Neuronal stem cell (in vitro differentiated cells): Measurements from ENCODE around the gene PPP1R1B.
A peak's percentile ranks its signal among the peaks of the same experiment; 100 is the strongest.

Experiments used
- DNase-seq: peaks from one replicate; pipeline ENCODE4 v3.0.0-alpha.2; 2013; ENCODE audit warnings: low spot score
- H2AFZ ChIP-seq: one replicate; pipeline ENCODE4 v1.6.1; 2013; ENCODE audit warnings: mild to moderate bottlenecking, low read length, inconsistent platforms
- H2AK5ac ChIP-seq: 2 replicates; pipeline ENCODE4 v1.6.1; 2013; ENCODE audit warnings: low read depth, mild to moderate bottlenecking, inconsistent platforms, low read length, moderate library complexity, mixed read lengths
- H2BK120ac ChIP-seq: 2 replicates; pipeline ENCODE4 v1.6.1; 2013; ENCODE audit warnings: low read depth, mild to moderate bottlenecking, inconsistent platforms, low read length, moderate library complexity, mixed read lengths
- H2BK12ac ChIP-seq: one replicate; pipeline ENCODE4 v1.6.1; 2013; ENCODE audit warnings: low read length, inconsistent platforms
- H2BK15ac ChIP-seq: 2 replicates; pipeline ENCODE4 v1.6.1; 2013; ENCODE audit warnings: mild to moderate bottlenecking, low read length, inconsistent platforms, mixed read lengths
- H2BK5ac ChIP-seq: one replicate; pipeline ENCODE4 v1.6.1; 2013; ENCODE audit warnings: inconsistent platforms, mild to moderate bottlenecking, low read length, moderate library complexity
- H3K14ac ChIP-seq: one replicate; pipeline ENCODE4 v1.6.1; 2013; ENCODE audit warnings: low read length, inconsistent platforms
- H3K18ac ChIP-seq: 2 replicates; pipeline ENCODE4 v1.6.1; 2013; ENCODE audit warnings: low read length, inconsistent platforms
- H3K23ac ChIP-seq: 2 replicates; pipeline ENCODE4 v1.6.1; 2013; ENCODE audit warnings: low read depth, mild to moderate bottlenecking, mixed read lengths, low read length, inconsistent platforms; ENCODE audit not compliant: poor library complexity
- H3K27ac ChIP-seq: replicated peaks from 3 replicates; pipeline ENCODE4 v1.5.1; 2013; ENCODE audit warnings: low read length, inconsistent platforms
- H3K27me3 ChIP-seq, 3 experiments: 2 replicates each; pipeline ENCODE4 v1.6.1; 2013; ENCODE audit warnings: low read length in 3 of 3, mild to moderate bottlenecking in 2 of 3, inconsistent platforms in 1 of 3, low read depth in 1 of 3, mixed read lengths in 1 of 3, moderate library complexity in 1 of 3; ENCODE audit not compliant: control insufficient read depth in 3 of 3, insufficient read depth in 3 of 3
- H3K36me3 ChIP-seq, 2 donors: replicated peaks in 1 of 2; 2 replicates each; pipeline ENCODE4 v1.6.1; 2013; ENCODE audit warnings: low read length in 2 of 2; ENCODE audit not compliant: control insufficient read depth in 2 of 2, insufficient read depth in 2 of 2
- H3K4ac ChIP-seq: 2 replicates; pipeline ENCODE4 v1.6.1; 2013; ENCODE audit warnings: inconsistent platforms, mild to moderate bottlenecking, low read length, moderate library complexity
- H3K4me1 ChIP-seq, 2 donors: 1 replicate in 1 of 2; 2 replicates in 1 of 2; pipeline ENCODE4 v1.6.1; 2013; ENCODE audit warnings: low read length in 2 of 2, low read depth in 1 of 2; ENCODE audit not compliant: control insufficient read depth in 2 of 2, insufficient read depth in 1 of 2
- H3K4me2 ChIP-seq: one replicate; pipeline ENCODE4 v1.6.1; 2013; ENCODE audit warnings: mild to moderate bottlenecking, low read length, inconsistent platforms; ENCODE audit not compliant: insufficient read depth, poor library complexity, severe bottlenecking
- H3K4me3 ChIP-seq, 2 donors: 2 replicates each; pipeline ENCODE4 v1.5.1; 2013; ENCODE audit warnings: low read length in 2 of 2, mild to moderate bottlenecking in 2 of 2, inconsistent platforms in 1 of 2, moderate library complexity in 1 of 2
- H3K79me1 ChIP-seq: one replicate; pipeline ENCODE4 v1.6.1; 2013; ENCODE audit warnings: low read depth, mild to moderate bottlenecking, inconsistent platforms, low read length, moderate library complexity
- H3K9ac ChIP-seq: one replicate; pipeline ENCODE4 v1.6.1; 2013; ENCODE audit warnings: mild to moderate bottlenecking, low read depth, low read length, inconsistent platforms; ENCODE audit not compliant: poor library complexity
- H3K9me3 ChIP-seq, 2 donors: replicated peaks in 1 of 2; 2 replicates each; pipeline versions ENCODE3 to v1.6.1; 2013; ENCODE audit warnings: low read length in 2 of 2, mild to moderate bottlenecking in 2 of 2, inconsistent platforms in 1 of 2, low read depth in 1 of 2, mixed read lengths in 1 of 2, moderate library complexity in 1 of 2; ENCODE audit not compliant: control insufficient read depth in 2 of 2, insufficient read depth in 1 of 2
- H4K8ac ChIP-seq: one replicate; pipeline ENCODE4 v1.6.1; 2013; ENCODE audit warnings: low read depth, mild to moderate bottlenecking, inconsistent platforms, low read length, moderate library complexity
- H4K91ac ChIP-seq: one replicate; pipeline ENCODE4 v1.6.1; 2013; ENCODE audit warnings: low read length, low read depth, mild to moderate bottlenecking, inconsistent platforms; ENCODE audit not compliant: poor library complexity
- WGBS, 2 donors: extraction: QIAGEN DNeasy Blood & Tissue Kit; methylation state at CpG; one replicate each; pipeline ENCODE4 v1.1.7; 2013; ENCODE audit warnings: missing lambda C conversion rate in 2 of 2, mixed read lengths in 1 of 2; ENCODE audit not compliant: insufficient read length in 2 of 2, insufficient replicate concordance in 1 of 2; ENCODE audit errors: extremely low coverage in 2 of 2; 5-methylcytosine and 5-hydroxymethylcytosine counted together

The PPP1R1B gene

GRCh38 chr17:39598630-39599003, 28.1 kb upstream of the PPP1R1B start:
- H3K79me1 ChIP-seq: no peaks in the 10 kb centered on the region
- H2BK15ac ChIP-seq: no peak overlapping the region
- no peaks in the 10 kb centered on the region for H3K36me3 ChIP-seq
- no peak overlapping the region for H2BK120ac ChIP-seq
- no peak overlapping the region for H2AFZ ChIP-seq
- H3K4me1 ChIP-seq: no peaks in the 10 kb centered on the region
- H3K14ac ChIP-seq: no peak overlapping the region
- H3K18ac ChIP-seq: no peak overlapping the region
- H3K4me3 ChIP-seq: no peak overlapping the region
- no peak overlapping the region for H3K4ac ChIP-seq
- no peak overlapping the region for H3K27ac ChIP-seq
- H2AK5ac ChIP-seq: no peak overlapping the region
- no CpG with 5 or more reads among the region's 17 CpGs for WGBS, 2 donors
- no peak overlapping the region for H4K91ac ChIP-seq
- no peak overlapping the region for H3K9ac ChIP-seq
- no peak overlapping the region for H3K23ac ChIP-seq
- peaks cover 76 to 100% (median 95%) of the 10 kb centered on the region in 3 experiments for H3K27me3 ChIP-seq
- no peak overlapping the region for H2BK12ac ChIP-seq
- H3K4me2 ChIP-seq: no peak overlapping the region
- peaks cover 0 to 2% of the 10 kb centered on the region in 2 donors for H3K9me3 ChIP-seq
- no peak overlapping the region for H4K8ac ChIP-seq
- DNase-seq: no peak
- H2BK5ac ChIP-seq: no peak overlapping the region

GRCh38 chr17:39599004-39599664, 27.6 kb upstream of the PPP1R1B start:
- Histone ChIP-seq H3K4me1 (no peaks in the 10 kb centered on the region), H2BK5ac (no peak overlapping the region), H3K18ac (no peak overlapping the region), H3K14ac (no peak overlapping the region), H3K4ac (no peak overlapping the region), H2BK120ac (no peak overlapping the region), H3K79me1 (no peaks in the 10 kb centered on the region), H4K8ac (no peak overlapping the region), H2BK15ac (no peak overlapping the region), H3K9me3 (peaks cover 0 to 2% of the 10 kb centered on the region in 2 donors), H2BK12ac (no peak overlapping the region), H3K9ac (no peak overlapping the region), H2AK5ac (no peak overlapping the region), H2AFZ (no peak overlapping the region), H3K27me3 (peaks cover 81 to 100% (median 97%) of the 10 kb centered on the region in 3 experiments), H3K4me3 (no peak overlapping the region), H3K36me3 (no peaks in the 10 kb centered on the region), H3K27ac (no peak overlapping the region), H4K91ac (no peak overlapping the region), H3K4me2 (no peak overlapping the region), H3K23ac (peak overlapping the region; percentile 49)
- no CpG with 5 or more reads among the region's 36 CpGs for WGBS, 2 donors
- no peak for DNase-seq

- Histone ChIP-seq H4K91ac (no peak overlapping the region), H3K27me3 (peaks cover 85 to 100% (median 100%) of the 10 kb centered on the region in 3 experiments), H3K18ac (no peak overlapping the region), H3K4ac (no peak overlapping the region), H2BK12ac (no peak overlapping the region), H2BK15ac (no peak overlapping the region), H3K4me1 (no peaks in the 10 kb centered on the region), H3K14ac (no peak overlapping the region), H2BK120ac (no peak overlapping the region), H3K9me3 (peaks cover 0 to 2% of the 10 kb centered on the region in 2 donors), H3K23ac (peak overlapping the region; percentile 81), H3K27ac (no peak overlapping the region), H2BK5ac (no peak overlapping the region), H3K79me1 (no peaks in the 10 kb centered on the region), H2AFZ (no peak overlapping the region), H3K36me3 (no peaks in the 10 kb centered on the region), H3K9ac (no peak overlapping the region), H3K4me3 (no peak overlapping the region), H4K8ac (no peak overlapping the region), H3K4me2 (no peak overlapping the region), H2AK5ac (no peak overlapping the region)
- DNase-seq: no peak
- WGBS, 2 donors: no CpG with 5 or more reads among the region's 28 CpGs
Observed at GRCh38 chr17:39599665-39600231, 27.0 kb upstream of the PPP1R1B start.

GRCh38 chr17:39600288-39600996, 26.3 kb upstream of the PPP1R1B start:
- H3K4me1 ChIP-seq: no peaks in the 10 kb centered on the region
- H2AK5ac ChIP-seq: no peak overlapping the region
- WGBS, 2 donors: no CpG with 5 or more reads among the region's 13 CpGs
- H2BK15ac ChIP-seq: no peak overlapping the region
- H3K27ac ChIP-seq: no peak overlapping the region
- no peak for DNase-seq
- H2AFZ ChIP-seq: no peak overlapping the region
- H3K79me1 ChIP-seq: no peaks in the 10 kb centered on the region
- H3K18ac ChIP-seq: no peak overlapping the region
- no peak overlapping the region for H2BK12ac ChIP-seq
- no peak overlapping the region for H3K14ac ChIP-seq
- peak overlapping the region; percentile 82 for H3K23ac ChIP-seq
- peaks cover 0 to 2% of the 10 kb centered on the region in 2 donors for H3K9me3 ChIP-seq
- no peak overlapping the region for H3K4ac ChIP-seq
- no peak overlapping the region for H3K4me2 ChIP-seq
- no peak overlapping the region for H3K4me3 ChIP-seq
- H2BK5ac ChIP-seq: no peak overlapping the region
- H4K8ac ChIP-seq: no peak overlapping the region
- H3K9ac ChIP-seq: no peak overlapping the region
- H3K27me3 ChIP-seq: peaks cover 88 to 100% (median 100%) of the 10 kb centered on the region in 3 experiments
- H2BK120ac ChIP-seq: no peak overlapping the region
- H4K91ac ChIP-seq: no peak overlapping the region
- H3K36me3 ChIP-seq: no peaks in the 10 kb centered on the region
